GM18519 (cell line): ENCODE results near the gene HSDL2.
"Not testable (repeated sequence)": the region's sequence is repeated elsewhere in the genome, so short reads cannot be mapped to it uniquely, and the experiment has no call there.

Source experiments
- ATAC-seq: cut with Tn5 transposase; IDR thresholded peaks from one replicate; pipeline ENCODE4 v1.9.1; 2021; ENCODE audit warnings: mild to moderate bottlenecking, moderate library complexity; ENCODE audit not compliant: unreplicated experiment, low FRiP score

The HSDL2 gene

DNA sequence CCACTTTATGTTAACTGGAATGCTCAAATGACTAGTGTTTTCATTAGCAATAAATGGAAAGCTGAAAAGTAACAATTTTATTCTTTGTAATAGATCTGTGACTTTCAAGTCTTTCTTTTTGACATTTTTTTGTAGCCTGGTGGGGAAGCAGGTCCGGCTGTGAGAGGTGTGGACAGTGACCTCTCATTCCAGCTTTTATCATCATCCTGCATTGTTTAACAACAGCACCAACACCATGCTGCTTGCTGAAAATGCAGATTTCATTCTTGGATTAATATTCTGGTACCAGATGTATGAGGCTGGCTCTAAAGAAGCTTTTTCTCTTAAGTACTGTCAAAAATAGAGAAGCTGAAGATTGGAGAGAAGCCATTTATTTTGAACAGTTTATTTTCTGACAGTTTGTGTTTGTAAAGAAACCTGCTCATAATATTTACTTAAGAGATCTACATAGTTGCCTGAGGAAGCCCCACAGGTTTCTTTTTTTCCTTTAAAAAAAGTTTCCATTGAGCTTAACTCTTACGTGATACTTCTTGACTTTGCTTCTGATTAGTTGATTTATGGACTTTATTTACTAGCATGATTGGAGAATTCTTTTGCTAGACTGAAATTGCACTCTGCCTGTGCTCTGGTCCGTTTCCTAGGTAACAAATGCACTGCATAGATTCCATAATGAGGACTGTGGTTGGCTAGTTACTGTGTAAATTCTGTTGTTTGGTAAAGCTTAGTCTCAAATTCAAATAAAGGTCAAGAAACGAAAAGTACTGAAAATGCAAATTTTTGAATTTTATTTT, 110.2 kb downstream of the HSDL2 start:
- no peak for ATAC-seq

GRCh38 chr9:112493393-112494137, 113.7 kb downstream of the HSDL2 start:
- ATAC-seq: no peak

GRCh38 chr9:112494153-112494552, 114.2 kb downstream of the HSDL2 start:
- ATAC-seq: no peak

DNA sequence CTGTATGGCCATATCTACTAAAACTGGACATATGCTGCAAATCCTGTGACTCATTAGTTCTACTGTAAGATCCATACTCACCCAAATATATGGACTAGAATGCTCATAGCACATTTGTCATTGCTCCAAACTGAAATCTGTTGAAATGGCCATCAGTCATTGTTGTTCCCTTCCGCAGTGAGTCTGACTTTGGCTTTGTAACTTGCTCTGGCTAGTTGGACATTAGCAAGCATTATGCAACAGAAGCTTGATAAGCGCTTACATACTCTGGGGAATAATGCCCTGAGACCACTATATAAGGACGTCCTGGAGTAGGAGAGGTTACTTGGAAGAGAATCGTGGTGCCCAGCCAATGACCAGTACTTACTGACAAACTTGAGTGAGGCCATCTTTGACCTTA, 115.7 kb downstream of the HSDL2 start:
- no peak for ATAC-seq

GRCh38 chr9:112496074-112496722, 116.3 kb downstream of the HSDL2 start:
- no peak for ATAC-seq

- ATAC-seq: no peak
Measured at GRCh38 chr9:112500842-112501241, 120.9 kb downstream of the HSDL2 start.

DNA sequence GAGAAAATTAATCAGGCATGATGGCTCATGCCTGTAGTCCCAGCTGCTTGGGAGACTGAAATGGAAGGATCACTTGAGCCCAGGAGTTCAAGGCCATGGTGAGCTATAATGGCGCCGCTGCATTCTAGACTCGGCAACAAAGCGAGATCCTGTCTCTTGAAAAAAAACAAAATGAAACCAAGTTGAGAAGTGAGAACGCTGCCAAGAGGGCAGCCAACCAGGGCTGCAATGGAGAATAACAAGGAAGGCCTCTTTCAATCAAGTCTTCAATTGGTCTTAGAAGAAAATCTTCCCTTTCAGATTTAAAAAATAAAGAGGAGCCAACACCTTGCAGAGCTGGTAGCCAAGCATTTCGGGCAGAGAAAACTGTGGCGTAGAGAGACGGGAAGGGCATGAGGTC, 121.4 kb downstream of the HSDL2 start:
- ATAC-seq: no peak

- no peak for ATAC-seq
Measured at GRCh38 chr9:112502175-112502946, 122.5 kb downstream of the HSDL2 start.

DNA sequence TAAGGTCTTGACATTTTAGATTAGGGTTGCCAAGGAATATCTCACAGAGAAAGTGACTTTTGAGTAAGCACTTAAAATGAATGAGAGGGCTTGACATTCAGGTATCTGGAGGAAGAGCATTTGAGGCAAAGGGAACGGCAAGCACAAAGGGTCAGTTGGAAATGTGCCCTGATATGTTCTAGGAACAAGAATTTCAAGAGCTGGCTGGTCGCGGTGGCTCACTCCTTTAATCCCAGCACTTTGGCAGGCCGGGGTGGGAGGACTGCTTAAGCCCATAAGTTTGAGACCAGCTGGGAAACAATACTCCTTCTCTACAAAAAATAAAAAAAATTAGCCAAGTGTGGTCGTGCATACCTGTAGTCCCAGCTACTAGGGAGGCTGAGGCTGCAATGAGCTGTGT, 123.3 kb downstream of the HSDL2 start:
- ATAC-seq: no peak

DNA sequence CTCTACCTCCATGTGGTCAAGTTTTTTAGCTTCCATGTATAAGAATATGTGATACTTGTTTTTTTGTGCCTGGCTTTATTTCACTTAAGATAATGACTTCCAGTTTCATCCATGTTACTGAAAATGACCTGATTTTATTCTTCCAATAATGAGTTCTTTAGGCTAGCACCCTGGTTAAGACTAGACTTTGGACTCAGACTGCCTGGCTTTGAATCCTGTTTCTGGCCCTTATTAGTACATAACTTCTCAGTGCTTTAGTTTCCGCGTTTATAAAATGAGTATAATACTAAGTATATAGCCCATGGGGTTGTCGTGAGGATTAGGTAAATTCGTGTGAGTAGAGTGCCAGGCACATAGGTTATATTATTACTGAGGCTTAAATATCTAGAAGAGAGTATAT, 125.2 kb downstream of the HSDL2 start:
- ATAC-seq: no peak

DNA sequence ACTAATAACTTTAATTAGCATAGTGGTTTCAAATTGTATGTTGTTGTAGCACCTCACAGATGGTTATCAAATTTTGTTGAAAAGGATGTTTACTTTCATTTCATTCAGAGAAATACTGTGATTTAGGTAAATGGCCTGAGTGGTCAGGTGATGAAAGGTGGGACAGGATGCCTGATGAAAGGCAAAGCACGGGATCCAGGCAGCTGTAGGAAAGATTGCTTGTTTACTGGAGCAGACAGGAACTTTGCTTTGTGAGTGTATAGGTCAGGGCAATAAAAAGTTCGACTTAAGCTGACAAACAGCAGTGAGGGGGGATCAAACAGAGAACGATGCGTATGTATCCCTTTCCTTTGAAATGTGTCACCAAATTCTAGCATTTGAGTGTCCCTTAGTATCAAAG, 125.7 kb downstream of the HSDL2 start:
- ATAC-seq: no peak

DNA sequence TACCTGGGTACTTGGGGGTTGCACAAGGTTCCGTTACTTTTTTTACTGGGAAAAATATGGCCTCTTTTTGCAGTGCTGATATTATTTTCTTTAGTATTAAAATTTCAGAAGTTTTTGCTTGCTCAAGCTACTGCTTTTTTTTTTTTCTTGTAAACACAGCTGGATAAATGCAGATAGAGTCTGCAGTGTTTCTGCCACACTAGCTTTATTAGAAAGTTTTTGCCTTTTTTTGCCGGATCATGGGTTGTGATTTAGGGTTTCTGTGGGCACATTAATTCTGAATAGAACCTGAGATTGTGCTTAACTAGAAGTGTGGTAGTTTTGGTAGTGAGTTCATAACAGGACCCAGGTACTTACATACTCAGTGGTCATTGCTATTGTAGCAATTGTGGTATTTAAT, 126.7 kb downstream of the HSDL2 start:
- no peak for ATAC-seq

DNA sequence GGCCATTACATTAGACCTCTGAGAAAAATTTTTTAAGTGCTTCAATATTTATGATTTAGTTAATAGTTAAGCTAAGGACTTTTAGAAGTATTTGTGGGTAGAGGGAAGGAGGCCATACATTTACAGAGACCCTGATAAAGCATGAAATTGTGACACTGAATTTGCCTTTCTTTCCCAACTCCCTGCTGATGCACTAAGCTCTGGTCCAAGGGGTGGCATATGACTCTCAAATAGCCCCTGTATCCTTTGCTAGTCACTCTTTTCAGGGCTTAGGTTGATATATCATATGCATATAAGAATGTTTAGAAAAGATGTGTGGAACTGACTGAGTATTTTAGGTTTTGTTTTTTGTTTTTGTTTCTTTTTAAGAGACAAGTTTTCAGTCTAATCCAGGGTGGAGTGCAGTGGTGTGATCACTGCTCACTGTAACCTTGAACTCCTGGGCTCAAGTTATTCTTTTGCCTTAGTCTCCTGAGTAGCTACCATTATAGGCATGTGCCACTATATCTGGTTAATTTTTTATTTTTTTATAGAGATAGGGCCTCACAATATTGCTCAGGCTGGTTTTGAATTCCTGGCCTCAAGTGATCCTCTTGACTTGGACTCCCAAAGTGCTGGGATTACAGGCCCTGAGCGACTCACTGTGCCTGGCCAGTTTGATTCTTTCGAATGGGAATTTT, 127.2 kb downstream of the HSDL2 start:
- no peak for ATAC-seq

DNA sequence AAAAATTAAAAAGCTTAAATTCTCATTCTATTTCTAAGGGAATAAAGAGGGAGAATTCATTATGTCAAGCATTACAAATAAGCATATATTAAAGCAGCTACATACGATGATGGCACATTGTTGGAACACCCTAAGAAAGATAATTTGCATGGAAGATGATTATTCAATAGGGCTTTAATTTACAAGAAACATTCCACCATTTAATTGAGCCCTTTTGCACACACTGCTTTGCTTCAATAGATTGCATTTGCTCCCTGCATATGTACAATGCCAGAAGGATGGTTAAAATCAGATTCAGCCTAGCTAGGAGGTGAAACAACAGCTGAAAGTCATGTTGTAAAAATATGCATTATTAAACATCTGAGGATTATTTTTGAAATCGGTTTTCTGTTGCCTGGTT, 128.5 kb downstream of the HSDL2 start:
- ATAC-seq: no peak

DNA sequence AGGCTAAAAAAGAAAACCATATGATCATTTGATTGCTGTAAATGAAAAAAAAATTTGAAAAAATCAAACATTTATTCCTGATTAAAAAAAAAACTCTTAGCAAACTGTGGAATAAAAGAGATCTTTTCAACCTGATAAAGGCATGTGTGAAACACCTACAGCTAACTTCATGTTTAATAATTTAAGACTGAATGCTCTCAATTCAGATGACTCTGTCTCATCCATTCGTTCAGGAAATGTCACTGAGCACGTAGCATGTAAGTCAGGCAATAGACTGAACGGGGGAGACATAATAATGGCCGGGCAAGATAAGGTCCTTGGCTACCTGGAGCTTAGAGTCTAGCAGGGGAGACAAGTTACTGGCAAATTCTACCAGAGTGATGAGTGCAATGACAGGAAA, 132.5 kb downstream of the HSDL2 start:
- not testable (repeated sequence) for ATAC-seq

DNA sequence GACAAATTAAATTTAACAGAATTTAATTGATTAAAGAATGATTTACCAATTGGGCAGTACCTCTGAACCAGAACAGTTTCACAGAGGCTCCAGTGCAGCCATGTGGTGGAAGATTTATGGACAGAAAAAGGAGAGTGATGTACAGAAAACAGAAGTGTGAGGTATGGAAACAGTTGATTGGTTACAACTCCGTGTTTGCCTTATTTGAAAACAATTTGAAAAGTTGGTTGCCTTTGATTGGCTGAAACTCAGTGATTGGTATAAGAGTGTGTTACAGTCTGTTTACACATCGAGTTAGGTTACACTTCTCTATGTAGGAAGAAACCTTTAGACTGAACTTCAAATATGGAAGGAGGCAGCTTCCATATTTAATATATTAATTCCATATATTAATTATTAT, 136.9 kb downstream of the HSDL2 start:
- ATAC-seq: no peak

- ATAC-seq: no peak
Measured at GRCh38 chr9:112520069-112520468, 140.2 kb downstream of the HSDL2 start.

- ATAC-seq: no peak
Measured at GRCh38 chr9:112520656-112521055, 140.7 kb downstream of the HSDL2 start.
